ENCODE results near the gene PSAPL1.

DNA sequence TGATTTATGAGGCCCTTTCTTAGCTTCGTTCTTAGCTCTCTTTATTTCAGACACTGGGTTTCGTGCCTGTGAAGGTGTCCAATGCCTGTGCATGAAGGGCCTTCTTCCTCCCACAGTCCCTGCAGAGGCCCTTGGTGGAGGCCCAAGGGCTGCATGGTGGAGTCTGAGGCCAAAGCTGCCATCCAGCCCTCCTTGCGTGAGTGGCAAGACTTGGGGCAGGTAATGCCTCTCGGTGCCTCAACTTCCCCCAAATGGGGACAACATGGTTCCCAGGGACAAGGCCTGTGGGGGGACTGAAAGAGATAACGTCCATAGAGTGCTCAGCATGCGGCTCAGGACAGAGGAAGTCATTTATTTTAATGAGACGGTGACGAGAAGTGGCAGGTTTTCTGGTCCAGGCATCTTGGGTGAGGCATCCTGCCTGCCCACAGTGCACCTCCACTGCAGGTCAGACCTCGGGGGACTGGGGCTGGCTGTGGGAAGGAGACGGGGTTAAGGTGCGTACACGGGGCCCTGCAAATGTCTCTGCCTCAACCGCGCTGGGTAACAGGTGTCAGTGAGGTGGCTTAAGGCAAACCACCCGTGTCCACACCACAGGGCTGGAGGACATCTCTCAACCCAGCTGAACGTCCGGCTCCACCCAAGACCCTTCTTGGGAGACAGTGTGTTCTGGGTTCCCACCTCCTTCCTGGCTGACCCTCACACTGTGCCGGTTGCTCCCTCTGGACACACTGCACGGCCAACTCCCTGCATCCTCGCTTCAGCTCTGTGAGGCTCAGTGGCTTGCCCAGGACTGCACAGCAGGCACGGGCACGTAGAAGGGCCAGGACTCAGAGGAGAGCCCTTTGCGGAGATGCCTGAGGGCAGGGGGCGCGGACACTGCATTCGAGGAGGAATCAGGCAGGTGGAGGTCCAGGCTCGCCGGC lies 50.5 kb downstream of the PSAPL1 start:
- no peak for TF ChIP-seq PHF8 (conservative IDR thresholded peaks at IDR 0.05; ENCODE audit: low read depth, low read length)
- TF ChIP-seq EP300 (IDR thresholded peaks at IDR 0.05; ENCODE audit: borderline replicate concordance in 1 of 2, low read depth in 2 of 2, low read length in 2 of 2), result no peak
- no peak for TF ChIP-seq HDAC2 (IDR thresholded peaks at IDR 0.05; ENCODE audit: borderline replicate concordance in 1 of 2, low read depth in 2 of 2, low read length in 2 of 2)

All from H1 (cell line).